Thyroid gland (tissue), 4 donors: ENCODE results near the gene ACTR6. TPM values are rescaled to one million over a fixed set of nuclear protein-coding genes. Genes with fewer than 3 reads are reported as not detected.

Experiments
- DNase-seq, 2 donors: peaks; one replicate each; pipeline ENCODE4 v3.0.0-alpha.2; 2019
- H3K27ac ChIP-seq, 3 donors: fragments of 200-600 bp; sonication (generic); 1 replicate in 2 of 3; 2 replicates in 1 of 3; pipeline ENCODE4 v1.5.1; 2016 to 2019; ENCODE audit warnings: mild to moderate bottlenecking in 1 of 3, moderate library complexity in 1 of 3
- H3K27me3 ChIP-seq: fragments of 200-600 bp; sonication (generic); one replicate; pipeline ENCODE4 v1.5.1; 2019
- H3K36me3 ChIP-seq, 2 donors: fragments of 200-600 bp; sonication (generic); one replicate each; pipeline ENCODE4 v1.5.1; 2016 to 2019
- H3K4me1 ChIP-seq, 2 donors: fragments of 200-600 bp; sonication (generic); one replicate each; pipeline ENCODE4 v1.5.1; 2017 to 2019
- H3K4me3 ChIP-seq, 3 donors: fragments of 200-600 bp; sonication (generic); replicated peaks in 1 of 3; 1 replicate in 2 of 3; 2 replicates in 1 of 3; pipeline ENCODE4 v1.5.1; 2016; ENCODE audit warnings: mild to moderate bottlenecking in 1 of 3
- H3K9me3 ChIP-seq: fragments of 200-600 bp; sonication (generic); one replicate; pipeline ENCODE4 v1.5.1; 2017
- CTCF ChIP-seq, 6 experiments: fragments of 200-600 bp in 3 of 6; fragments of 450-650 bp in 3 of 6; sonication (generic) in 3 of 6; IDR thresholded peaks; one replicate each; pipeline ENCODE4 v1.5.1; 2016 to 2019; ENCODE audit warnings: antibody characterized with exemption in 6 of 6, mild to moderate bottlenecking in 2 of 6, inconsistent platforms in 1 of 6, moderate library complexity in 1 of 6
- POLR2A ChIP-seq, 2 donors: fragments of 450-650 bp; IDR thresholded peaks; one replicate each; pipeline ENCODE4 v1.6.1; 2017; ENCODE audit warnings: antibody characterized with exemption in 2 of 2, mild to moderate bottlenecking in 2 of 2, moderate library complexity in 1 of 2
- WGBS, 2 donors: methylation state at CpG; one replicate each; pipeline ENCODE4 v1.1.5; 2017; 5-methylcytosine and 5-hydroxymethylcytosine counted together
- intact Hi-C: fragments of 100-400 bp; cut with DNase I; formaldehyde crosslinking; loops from one replicate; pipeline ENCODE4 v1.15.1; 2023
- total RNA-seq, 4 donors: library from RNA; depleted of rRNA; stranded (reverse); fragments of >200 nt; gene quantifications; one replicate each; pipeline ENCODE4 v1.2.3, GENCODE V29; 2016

ACTR6 gene
- total RNA-seq, 4 donors from 2014 or later = 14.4 to 18.8 (median 16.7) TPM

GRCh38 chr12:100199347-100200149, 1.1 kb upstream of the ACTR6 start:
- peak; percentile 90 for DNase-seq
- WGBS, 2 donors = 1 to 5% methylated on average over 8 to 25 of the region's 79 CpGs

GRCh38 chr12:100201604-100202423, 1.2 kb downstream of the ACTR6 start:
- Histone ChIP-seq H3K36me3 (no peaks in the 10 kb centered on the region), H3K4me3 (peak overlapping the region in 1 of 3 donors; percentile 71), H3K27ac (no peak overlapping the region), H3K27me3 (no peaks in the 10 kb centered on the region), H3K4me1 (peaks cover 10 to 16% of the 10 kb centered on the region in 2 donors), H3K9me3 (no peaks in the 10 kb centered on the region)
- intact Hi-C loops = no loop called here
- DNase-seq = no peak
- TF ChIP-seq POLR2A (IDR thresholded peaks at IDR 0.05) = no peak
- no peak for TF ChIP-seq CTCF (IDR thresholded peaks at IDR 0.05)
- WGBS, 2 donors = 84 to 86% methylated on average over 23 to 24 of the region's 24 CpGs

More at GRCh38 chr12:100199347-100200149, 1.1 kb upstream of the ACTR6 start:
- no peak for TF ChIP-seq CTCF (IDR thresholded peaks at IDR 0.05)
- peak in 1 of 2 donors; percentile 16 for TF ChIP-seq POLR2A (IDR thresholded peaks at IDR 0.05)
- Histone ChIP-seq H3K27me3 (no peaks in the 10 kb centered on the region), H3K4me3 (peak overlapping the region; percentile 16 to 71 (median 20)), H3K36me3 (no peaks in the 10 kb centered on the region), H3K9me3 (no peaks in the 10 kb centered on the region), H3K27ac (peak overlapping the region; percentile 41 to 87 (median 61)), H3K4me1 (peaks cover 10 to 16% of the 10 kb centered on the region in 2 donors)
- intact Hi-C loops = loop anchor here (10.0 kb wide), 1 partner anchor 55 kb away; the partner anchor contains the start of gene BLTP3B

GRCh38 chr12:100207311-100207710, 6.7 kb downstream of the ACTR6 start:
- Histone ChIP-seq H3K27me3 (no peaks in the 10 kb centered on the region), H3K4me1 (no peaks in the 10 kb centered on the region), H3K9me3 (no peaks in the 10 kb centered on the region), H3K27ac (no peak overlapping the region), H3K4me3 (no peak overlapping the region), H3K36me3 (peaks cover 16 to 35% of the 10 kb centered on the region in 2 donors)
- TF ChIP-seq POLR2A (IDR thresholded peaks at IDR 0.05) = no peak
- no peak for TF ChIP-seq CTCF (IDR thresholded peaks at IDR 0.05)
- DNase-seq = no peak
- 95% methylated on average over 2 of the region's 2 CpGs for WGBS, 2 donors
- intact Hi-C loops = no loop called here

GRCh38 chr12:100208834-100209233, 8.2 kb downstream of the ACTR6 start:
- no peak for DNase-seq
- H3K36me3 ChIP-seq = peaks cover 16 to 44% of the 10 kb centered on the region in 2 donors
- no peaks in the 10 kb centered on the region for H3K4me1 ChIP-seq
- WGBS, 2 donors = 99% methylated on average over 5 of the region's 5 CpGs
- H3K27ac ChIP-seq = no peak overlapping the region
- no peak overlapping the region for H3K4me3 ChIP-seq
- H3K27me3 ChIP-seq = no peaks in the 10 kb centered on the region
- intact Hi-C loops = no loop called here
- TF ChIP-seq POLR2A (IDR thresholded peaks at IDR 0.05) (no peak), CTCF (IDR thresholded peaks at IDR 0.05) (no peak)
- H3K9me3 ChIP-seq = no peaks in the 10 kb centered on the region
